AG09319 (cell line): ENCODE data around the gene GALNT17.
"Not testable (repeated sequence)": the region's sequence is repeated elsewhere in the genome, so short reads cannot be mapped to it uniquely, and the experiment has no call there.

Experiments
- DNase-seq: peaks from one replicate; pipeline ENCODE4 v3.0.0-alpha.2; 2010; ENCODE audit warnings: low read depth; ENCODE audit errors: extremely low read depth
- TF ChIP-seq, protein P1 (sequence below): IDR thresholded peaks from 2 replicates; pipeline ENCODE4 v1.5.1; 2011; ENCODE audit warnings: low read depth, mild to moderate bottlenecking, inconsistent platforms, low read length, moderate library complexity

GALNT17 gene

DNA sequence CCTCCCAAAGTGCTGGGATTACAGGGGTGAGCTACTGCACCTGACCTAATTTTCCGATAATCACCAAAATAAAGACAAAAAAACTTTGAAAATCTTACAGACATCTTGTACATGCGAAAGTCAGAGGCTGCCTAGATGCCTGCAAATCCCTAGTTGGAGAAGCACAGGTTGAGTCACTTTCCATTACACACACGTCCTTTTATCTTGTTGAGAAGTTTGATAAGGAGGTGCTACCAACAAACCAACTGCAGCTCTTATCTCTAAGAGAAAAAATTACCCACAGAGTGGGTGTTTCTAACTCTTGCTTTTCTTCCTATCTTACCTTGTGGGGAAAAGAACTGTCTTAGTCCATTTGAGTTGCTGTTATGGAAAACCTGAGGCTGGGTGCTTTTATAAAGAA, 589.8 kb downstream of the GALNT17 start:
- DNase-seq = no peak
- TF ChIP-seq, protein P1, sequence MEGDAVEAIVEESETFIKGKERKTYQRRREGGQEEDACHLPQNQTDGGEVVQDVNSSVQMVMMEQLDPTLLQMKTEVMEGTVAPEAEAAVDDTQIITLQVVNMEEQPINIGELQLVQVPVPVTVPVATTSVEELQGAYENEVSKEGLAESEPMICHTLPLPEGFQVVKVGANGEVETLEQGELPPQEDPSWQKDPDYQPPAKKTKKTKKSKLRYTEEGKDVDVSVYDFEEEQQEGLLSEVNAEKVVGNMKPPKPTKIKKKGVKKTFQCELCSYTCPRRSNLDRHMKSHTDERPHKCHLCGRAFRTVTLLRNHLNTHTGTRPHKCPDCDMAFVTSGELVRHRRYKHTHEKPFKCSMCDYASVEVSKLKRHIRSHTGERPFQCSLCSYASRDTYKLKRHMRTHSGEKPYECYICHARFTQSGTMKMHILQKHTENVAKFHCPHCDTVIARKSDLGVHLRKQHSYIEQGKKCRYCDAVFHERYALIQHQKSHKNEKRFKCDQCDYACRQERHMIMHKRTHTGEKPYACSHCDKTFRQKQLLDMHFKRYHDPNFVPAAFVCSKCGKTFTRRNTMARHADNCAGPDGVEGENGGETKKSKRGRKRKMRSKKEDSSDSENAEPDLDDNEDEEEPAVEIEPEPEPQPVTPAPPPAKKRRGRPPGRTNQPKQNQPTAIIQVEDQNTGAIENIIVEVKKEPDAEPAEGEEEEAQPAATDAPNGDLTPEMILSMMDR = no peak

DNA sequence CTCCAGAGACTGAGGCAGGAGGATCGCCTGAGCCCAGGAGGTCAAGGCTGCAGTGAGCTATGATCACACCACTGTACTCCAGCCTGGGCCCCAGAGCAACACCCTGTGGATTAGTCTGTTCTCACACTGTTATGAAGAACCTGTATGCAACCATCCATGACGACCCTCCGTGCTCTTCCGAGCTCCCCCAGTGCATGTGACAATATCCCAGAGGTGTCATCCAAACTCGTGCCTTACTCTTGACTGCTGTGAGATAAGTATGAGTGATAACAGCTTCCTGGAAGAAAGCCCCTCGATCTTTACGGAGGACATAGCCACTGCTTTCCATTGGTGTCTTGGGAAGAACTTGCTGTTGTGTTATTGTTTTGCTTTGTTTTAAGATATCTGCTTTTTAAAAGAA, 591.9 kb downstream of the GALNT17 start:
- no peak for DNase-seq
- TF ChIP-seq, protein P1 = no peak

DNA sequence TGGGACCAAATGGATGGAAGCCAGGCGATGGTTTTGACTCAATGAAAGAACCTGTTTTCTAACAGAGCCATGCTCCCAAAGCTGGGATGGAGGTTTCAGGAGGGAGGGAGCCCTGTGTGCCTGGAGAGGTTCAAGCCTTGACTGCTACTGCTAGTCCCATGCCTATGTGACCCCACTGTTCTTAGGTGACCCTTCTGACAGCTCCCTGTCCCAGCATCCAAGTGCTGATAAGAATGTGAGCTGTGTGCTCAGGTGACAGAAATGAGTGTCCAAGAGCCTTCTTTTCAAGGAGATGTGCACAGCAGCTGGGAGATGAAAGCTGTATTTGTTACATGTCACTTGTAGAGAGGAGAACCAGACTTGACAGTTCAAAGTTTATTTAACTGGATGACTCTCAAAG, 595.4 kb downstream of the GALNT17 start:
- TF ChIP-seq, protein P1 = no peak
- DNase-seq = no peak

DNA sequence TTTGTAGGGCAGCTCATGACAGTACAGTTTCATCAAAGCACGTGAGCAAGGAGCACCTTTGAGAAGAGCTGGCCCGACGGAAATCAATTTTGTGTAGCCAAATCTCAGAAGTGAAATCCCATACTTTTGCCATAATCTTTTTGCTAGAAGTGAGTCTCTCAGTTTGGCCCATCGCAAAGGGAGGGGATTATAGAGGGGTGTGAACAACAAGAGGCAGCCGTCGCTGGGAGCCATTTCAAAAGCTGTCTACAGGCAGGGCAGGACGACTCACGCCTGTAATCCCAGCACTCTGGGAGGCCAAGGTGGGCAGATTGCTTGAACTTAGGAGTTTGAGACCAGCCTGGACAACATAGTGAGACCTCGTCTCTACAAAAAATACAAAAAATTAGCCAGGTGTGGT, 599.8 kb downstream of the GALNT17 start:
- TF ChIP-seq, protein P1 = no peak
- no peak for DNase-seq

DNA sequence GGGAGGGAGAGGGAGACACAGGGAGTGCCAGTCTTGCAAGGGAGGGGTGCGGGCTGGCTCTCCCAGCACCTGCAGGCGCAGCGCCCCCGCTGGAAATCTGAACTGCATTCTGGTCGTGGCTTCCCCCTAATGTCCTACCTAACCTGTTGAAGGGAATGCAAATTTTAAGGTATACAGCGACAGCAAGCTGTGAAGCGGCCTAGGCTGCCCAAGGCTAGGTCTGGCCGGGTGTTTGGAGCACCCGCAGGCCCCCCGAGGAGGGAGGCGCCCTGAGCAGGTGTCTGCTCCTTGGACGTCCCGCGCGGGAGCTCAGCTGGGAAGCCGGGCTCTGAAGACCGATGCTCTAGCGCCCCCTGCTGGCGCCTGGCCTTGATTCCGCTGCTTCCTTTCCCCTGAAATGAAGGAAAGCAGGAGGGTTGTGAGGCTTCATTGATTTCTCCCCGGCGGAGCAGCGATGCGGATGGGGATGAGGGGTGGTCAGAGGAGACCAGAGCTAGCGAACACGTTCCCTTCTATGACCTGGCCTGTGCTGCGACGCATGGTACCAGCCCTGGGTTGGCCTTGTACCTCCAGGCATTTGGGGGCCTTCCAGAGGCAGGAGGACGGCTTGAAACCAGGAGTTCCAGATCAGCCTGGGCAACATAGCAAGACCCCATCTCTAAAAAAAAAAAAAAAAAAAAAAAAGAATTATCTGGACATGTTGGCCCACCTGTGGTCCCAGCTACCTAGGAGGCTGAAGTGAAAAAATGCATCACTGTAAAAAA, 601.3 kb downstream of the GALNT17 start:
- TF ChIP-seq, protein P1 = peak; percentile 95
- peak; percentile 18 for DNase-seq

DNA sequence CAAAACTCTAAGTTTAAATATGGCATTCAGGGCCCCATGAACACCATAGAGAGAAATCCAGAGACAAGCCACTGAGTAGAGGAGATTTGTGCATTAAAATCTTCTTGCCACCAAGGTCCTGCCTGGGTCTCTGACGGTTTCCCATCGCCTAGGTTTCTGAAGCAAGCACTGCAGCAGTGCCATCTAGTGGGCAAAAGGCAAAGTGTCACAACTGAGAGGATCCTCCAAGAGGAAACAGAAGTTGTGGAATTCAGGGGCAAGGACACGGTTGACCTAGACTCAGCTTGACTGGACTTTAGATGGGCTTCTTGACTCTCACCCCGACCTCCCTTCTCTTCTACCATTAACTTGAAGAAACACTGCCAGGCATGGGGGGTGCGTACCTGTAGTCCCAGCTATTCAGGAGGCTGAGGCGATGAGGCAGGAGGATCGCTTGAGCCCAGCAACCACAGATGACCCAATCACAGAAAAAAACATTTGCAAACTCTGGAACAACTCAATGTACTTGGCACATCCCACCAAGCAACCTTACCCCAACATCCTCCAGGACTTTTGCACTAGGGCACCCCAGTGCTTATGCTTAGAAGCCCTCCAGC, 604.1 kb downstream of the GALNT17 start:
- peak; percentile 10 for DNase-seq
- TF ChIP-seq, protein P1 = peak; percentile 94

DNA sequence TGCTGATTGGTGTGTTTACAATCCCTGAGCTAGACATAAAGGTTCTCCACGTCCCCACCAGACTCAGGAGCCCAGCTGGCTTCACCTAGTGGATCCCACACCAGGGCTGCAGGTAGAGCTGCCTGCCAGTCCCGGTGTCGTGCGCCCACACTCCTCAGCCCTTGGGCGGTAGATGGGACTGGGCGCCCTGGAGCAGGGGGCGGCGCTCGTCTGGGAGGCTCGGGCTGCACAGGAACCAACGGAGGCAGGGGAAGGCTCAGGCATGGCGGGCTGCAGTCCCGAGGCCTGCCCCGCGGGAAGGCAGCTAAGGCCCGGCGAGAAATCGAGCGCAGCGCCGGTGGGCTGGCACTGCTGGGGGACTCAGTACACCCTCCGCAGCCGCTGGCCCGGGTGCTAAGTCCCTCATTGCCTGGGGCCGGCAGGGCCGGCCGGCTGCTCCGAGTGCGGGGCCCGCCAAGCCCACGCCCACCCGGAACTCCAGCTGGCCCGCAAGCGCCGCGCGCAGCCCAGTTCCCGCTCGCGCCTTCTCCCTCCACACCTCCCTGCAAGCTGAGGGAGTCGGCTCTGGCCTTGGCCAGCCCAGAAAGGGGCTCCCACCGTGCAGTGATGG, 606.1 kb downstream of the GALNT17 start:
- DNase-seq = not testable (repeated sequence)
